Activated CD8-positive, alpha-beta memory T cell treated with anti-CD3 and anti-CD28 coated beads, Interleukin-2, amount 10 ng/mL, durations not matched to agents 7 days and 5 days (primary cell): Measurements from ENCODE around the gene STX3. TPM values are rescaled to one million over a fixed set of nuclear protein-coding genes. Genes with fewer than 3 reads are reported as not detected.
A peak's percentile ranks its signal among the peaks of the same experiment; 100 is the strongest.

ENCODE experiments used
- ATAC-seq: fragments of 150-1000 bp; cut with Tn5 transposase; one replicate; pipeline ENCODE4 v1.10.0; 2021; ENCODE audit warnings: moderate library complexity
- CTCF ChIA-PET: fragments of 350-600 bp; sonication (Branson Sonifier 250); formaldehyde crosslinking; loops from one replicate; lab custom pipeline; 2021; ENCODE audit warnings: antibody characterized with exemption; lab: Charles Lee
- DNase-seq: peaks from one replicate; pipeline ENCODE4 v3.0.0-alpha.2; 2020
- H3K27ac Mint-ChIP-seq: one replicate; pipeline ENCODE4 v1.8.0; 2021; ENCODE audit warnings: mild to moderate bottlenecking, mixed read lengths
- H3K27me3 Mint-ChIP-seq: one replicate; pipeline ENCODE4 v1.8.0; 2021; ENCODE audit warnings: mixed read lengths
- H3K36me3 Mint-ChIP-seq: one replicate; pipeline ENCODE4 v1.8.0; 2021; ENCODE audit warnings: mild to moderate bottlenecking, mixed read lengths
- H3K4me1 Mint-ChIP-seq: one replicate; pipeline ENCODE4 v1.8.0; 2021; ENCODE audit warnings: mixed read lengths
- H3K4me3 Mint-ChIP-seq: one replicate; pipeline ENCODE4 v1.8.0; 2021; ENCODE audit warnings: mild to moderate bottlenecking, moderate library complexity, mixed read lengths
- H3K9me3 Mint-ChIP-seq: one replicate; pipeline ENCODE4 v1.8.0; 2022; ENCODE audit warnings: low read depth, mixed read lengths
- total RNA-seq, 2 experiments: library from RNA; stranded (reverse); gene quantifications; one replicate each; pipeline ENCODE4 v1.2.3, GENCODE V29; 2021

STX3 gene
- total RNA-seq, 2 experiments from 2014 or later = 76.1 to 82.2 TPM

DNA sequence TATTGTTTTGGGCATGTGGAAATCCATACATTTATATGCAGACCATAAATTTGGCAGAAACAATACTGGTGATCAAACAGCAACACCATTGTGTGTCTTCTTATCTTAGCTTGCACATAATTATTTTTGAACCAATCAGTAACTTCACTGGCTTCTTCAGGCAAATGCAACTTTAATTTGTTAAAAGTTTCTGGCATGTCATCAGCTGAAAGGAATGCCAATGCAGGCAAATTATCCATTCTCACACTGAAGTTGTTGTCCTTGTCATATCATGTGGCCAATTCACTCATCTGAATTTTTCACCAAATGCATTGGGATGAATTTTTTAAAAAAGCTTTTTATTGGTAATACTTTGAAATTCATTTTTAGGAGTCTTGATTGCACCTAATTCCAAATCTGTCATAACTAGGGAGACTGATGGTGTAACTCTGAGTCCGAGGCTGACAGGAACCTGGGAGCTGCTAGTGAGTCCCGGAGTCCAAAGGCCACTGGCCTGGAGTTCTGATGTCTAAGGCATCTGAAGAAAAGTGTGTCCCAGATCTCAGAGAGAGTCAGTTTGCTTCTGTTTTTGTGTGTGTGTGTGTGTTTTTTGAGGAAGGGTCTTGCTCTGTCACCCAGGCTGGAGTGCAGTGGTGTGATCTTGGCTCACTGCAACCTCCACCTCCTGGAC, 24.1 kb upstream of the STX3 start:
- Mint-ChIP-seq H3K4me1 (peaks cover 15% of the 10 kb centered on the region), H3K4me3 (no peak overlapping the region), H3K9me3 (peaks cover 8% of the 10 kb centered on the region), H3K27ac (no peak overlapping the region), H3K36me3 (peaks cover 19% of the 10 kb centered on the region), H3K27me3 (peaks cover 4% of the 10 kb centered on the region)
- CTCF ChIA-PET = interaction anchor here (2.5 kb wide), 1 partner anchor 25 kb away, joined by 8 read pairs; the partner anchor contains the start of gene STX3
- no peak for DNase-seq
- ATAC-seq = no peak

GRCh38 chr11:59746111-59746510, 9.1 kb upstream of the STX3 start:
- no peaks in the 10 kb centered on the region for H3K4me1 Mint-ChIP-seq
- no peak overlapping the region for H3K27ac Mint-ChIP-seq
- no peak for ATAC-seq
- no peak for DNase-seq
- H3K9me3 Mint-ChIP-seq = no peaks in the 10 kb centered on the region
- H3K36me3 Mint-ChIP-seq = no peaks in the 10 kb centered on the region
- H3K27me3 Mint-ChIP-seq = peaks cover 51% of the 10 kb centered on the region
- H3K4me3 Mint-ChIP-seq = no peak overlapping the region
- CTCF ChIA-PET = interaction anchor here (1.2 kb wide), 1 partner anchor 55 kb away, joined by 3 read pairs; no protein-coding TSS in a partner anchor

DNA sequence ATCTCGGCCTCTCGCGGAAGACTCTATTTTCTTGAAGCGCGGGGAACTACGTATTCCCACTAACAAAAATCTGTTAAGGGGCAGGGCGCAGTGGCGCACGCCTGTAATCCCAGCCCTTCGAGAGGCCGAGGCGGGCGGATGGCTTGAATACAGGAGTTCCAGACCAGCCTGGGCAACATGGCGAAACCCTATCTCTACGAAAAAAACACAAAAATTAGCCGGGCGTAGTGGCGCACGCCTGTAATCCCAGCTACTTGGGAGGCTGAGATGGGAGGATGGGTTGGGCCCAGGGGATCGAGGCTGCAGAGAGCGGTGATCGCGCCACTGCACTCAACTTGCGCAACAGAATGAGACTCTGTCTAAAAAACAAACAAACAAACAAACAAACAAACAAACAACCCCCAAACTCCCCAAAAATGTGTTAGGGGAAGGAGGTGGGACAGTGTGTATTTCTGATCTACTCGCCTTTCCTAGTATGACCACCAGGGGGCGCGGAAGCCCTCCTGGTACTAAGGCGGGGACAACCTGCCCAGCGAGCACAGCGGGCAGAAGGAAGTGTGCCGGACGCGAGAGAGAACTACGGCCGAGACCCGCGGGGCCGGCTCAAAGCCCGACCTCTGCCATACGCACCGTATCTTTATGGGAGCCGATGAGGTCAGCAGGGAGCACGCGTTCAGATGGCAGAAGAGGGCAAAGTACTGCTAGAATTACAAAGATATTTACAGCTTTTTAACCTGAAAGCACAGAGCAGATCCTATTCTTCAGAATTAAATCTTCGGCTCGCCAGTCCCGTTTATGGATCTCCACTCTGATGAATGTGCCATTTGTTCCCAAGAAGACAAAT, 1.3 kb upstream of the STX3 start:
- peaks cover 12% of the 10 kb centered on the region for H3K36me3 Mint-ChIP-seq
- no peaks in the 10 kb centered on the region for H3K9me3 Mint-ChIP-seq
- CTCF ChIA-PET = interaction anchor here (0.8 to 8.3 kb wide), 18 partner anchors 10 to 216 kb away, joined by 3 to 104 read pairs (median 8); partner anchors contain the start of gene MRPL16
- DNase-seq (peak; percentile 92), ATAC-seq (peak; percentile 77)
- peaks cover 9% of the 10 kb centered on the region for H3K27me3 Mint-ChIP-seq
- peak overlapping the region; percentile 89 for H3K4me3 Mint-ChIP-seq
- H3K27ac Mint-ChIP-seq = peak overlapping the region; percentile 84
- peaks cover 31% of the 10 kb centered on the region for H3K4me1 Mint-ChIP-seq

GRCh38 chr11:59754494-59754858, 700 bp upstream of the STX3 start:
- CTCF ChIA-PET = interaction anchor here (0.8 to 8.3 kb wide), 15 partner anchors 11 to 217 kb away, joined by 3 to 104 read pairs (median 8); partner anchors contain the start of gene MRPL16
- H3K9me3 Mint-ChIP-seq = no peaks in the 10 kb centered on the region
- H3K36me3 Mint-ChIP-seq = peaks cover 15% of the 10 kb centered on the region
- H3K4me3 Mint-ChIP-seq = peak overlapping the region; percentile 89
- H3K27ac Mint-ChIP-seq = peak overlapping the region; percentile 84
- H3K27me3 Mint-ChIP-seq = peaks cover 7% of the 10 kb centered on the region
- DNase-seq (peak; percentile 47), ATAC-seq (peak; percentile 22)
- H3K4me1 Mint-ChIP-seq = peaks cover 36% of the 10 kb centered on the region

GRCh38 chr11:59755701-59756557, 753 bp downstream of the STX3 start:
- no peaks in the 10 kb centered on the region for H3K9me3 Mint-ChIP-seq
- peak; percentile 70 for DNase-seq
- peak overlapping the region; percentile 86 for H3K4me3 Mint-ChIP-seq
- no peaks in the 10 kb centered on the region for H3K27me3 Mint-ChIP-seq
- peaks cover 39% of the 10 kb centered on the region for H3K4me1 Mint-ChIP-seq
- peaks cover 19% of the 10 kb centered on the region for H3K36me3 Mint-ChIP-seq
- ATAC-seq = peak; percentile 29
- H3K27ac Mint-ChIP-seq = peak overlapping the region; percentile 46
- CTCF ChIA-PET = interaction anchor here (0.6 to 8.3 kb wide), 12 partner anchors 10 to 495 kb away, joined by 3 to 104 read pairs (median 11); partner anchors contain the start of genes MRPL16 and PATL1

DNA sequence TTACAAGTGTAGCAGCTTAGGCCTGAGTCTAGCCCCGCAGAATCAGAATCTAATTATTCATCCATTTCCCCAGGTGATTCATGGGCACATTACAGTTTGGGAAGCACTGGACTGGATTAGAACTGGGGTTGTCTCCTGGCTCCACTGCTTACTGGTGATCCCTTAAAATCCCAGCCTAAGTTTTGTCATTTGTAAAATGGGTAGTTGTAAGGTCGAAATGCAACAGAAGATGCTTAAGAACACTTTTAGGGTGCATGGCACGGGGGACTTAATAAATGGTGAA, 1.3 kb downstream of the STX3 start:
- DNase-seq (no peak), ATAC-seq (no peak)
- H3K36me3 Mint-ChIP-seq = peaks cover 23% of the 10 kb centered on the region
- H3K27ac Mint-ChIP-seq = no peak overlapping the region
- peaks cover 39% of the 10 kb centered on the region for H3K4me1 Mint-ChIP-seq
- no peaks in the 10 kb centered on the region for H3K27me3 Mint-ChIP-seq
- peak overlapping the region; percentile 86 for H3K4me3 Mint-ChIP-seq
- CTCF ChIA-PET = interaction anchor here (1.5 to 8.3 kb wide), 8 partner anchors 10 to 495 kb away, joined by 3 to 104 read pairs (median 24); partner anchors contain the start of gene MRPL16
- no peaks in the 10 kb centered on the region for H3K9me3 Mint-ChIP-seq

- no peaks in the 10 kb centered on the region for H3K9me3 Mint-ChIP-seq
- no peak overlapping the region for H3K27ac Mint-ChIP-seq
- H3K27me3 Mint-ChIP-seq = no peaks in the 10 kb centered on the region
Measured at GRCh38 chr11:59756845-59757244, 1.7 kb downstream of the STX3 start.

GRCh38 chr11:59758401-59759037, 3.3 kb downstream of the STX3 start:
- H3K27ac Mint-ChIP-seq = no peak overlapping the region
- H3K4me3 Mint-ChIP-seq = no peak overlapping the region
- no peak for ATAC-seq
- no peak for DNase-seq
- peaks cover 34% of the 10 kb centered on the region for H3K36me3 Mint-ChIP-seq
- CTCF ChIA-PET = interaction anchor here (1.3 to 1.6 kb wide), 2 partner anchors 14 to 43 kb away, joined by 3 to 7 read pairs; no protein-coding TSS in a partner anchor
- H3K27me3 Mint-ChIP-seq = no peaks in the 10 kb centered on the region
- no peaks in the 10 kb centered on the region for H3K9me3 Mint-ChIP-seq
- H3K4me1 Mint-ChIP-seq = peaks cover 45% of the 10 kb centered on the region

More at GRCh38 chr11:59756845-59757244, 1.7 kb downstream of the STX3 start:
- Mint-ChIP-seq H3K4me1 (peaks cover 40% of the 10 kb centered on the region), H3K36me3 (peaks cover 24% of the 10 kb centered on the region), H3K4me3 (peak overlapping the region; percentile 86)
- DNase-seq (no peak), ATAC-seq (no peak)
- CTCF ChIA-PET = interaction anchor here (1.5 to 8.3 kb wide), 5 partner anchors 10 to 495 kb away, joined by 3 to 104 read pairs (median 50); partner anchors contain the start of gene MRPL16

DNA sequence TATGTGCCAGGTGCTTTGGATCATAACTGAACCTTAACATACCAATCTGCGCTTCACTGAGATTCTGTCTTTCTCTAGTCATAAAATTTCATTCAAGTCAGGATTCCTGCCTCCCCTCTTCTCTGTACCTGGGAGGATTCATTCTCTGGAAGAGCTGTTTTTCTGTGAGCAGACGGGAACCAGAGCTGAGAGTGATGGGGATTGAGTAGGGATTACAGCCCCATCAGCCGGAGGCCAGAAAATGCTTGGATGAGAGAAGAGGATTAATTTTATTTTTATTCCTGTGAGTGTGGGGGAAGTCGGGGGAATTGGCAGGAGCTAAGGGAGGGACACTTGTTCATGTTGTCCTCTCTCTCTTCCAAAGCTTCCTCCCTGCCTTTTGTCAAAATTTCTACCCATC, 4.7 kb downstream of the STX3 start:
- Mint-ChIP-seq H3K27me3 (no peaks in the 10 kb centered on the region), H3K36me3 (peaks cover 34% of the 10 kb centered on the region), H3K27ac (no peak overlapping the region), H3K4me3 (no peak overlapping the region), H3K9me3 (no peaks in the 10 kb centered on the region), H3K4me1 (peaks cover 48% of the 10 kb centered on the region)
- DNase-seq (no peak), ATAC-seq (no peak)
- CTCF ChIA-PET = interaction anchor here (1.1 to 1.6 kb wide), 2 partner anchors 25 to 42 kb away, joined by 3 to 7 read pairs; no protein-coding TSS in a partner anchor

DNA sequence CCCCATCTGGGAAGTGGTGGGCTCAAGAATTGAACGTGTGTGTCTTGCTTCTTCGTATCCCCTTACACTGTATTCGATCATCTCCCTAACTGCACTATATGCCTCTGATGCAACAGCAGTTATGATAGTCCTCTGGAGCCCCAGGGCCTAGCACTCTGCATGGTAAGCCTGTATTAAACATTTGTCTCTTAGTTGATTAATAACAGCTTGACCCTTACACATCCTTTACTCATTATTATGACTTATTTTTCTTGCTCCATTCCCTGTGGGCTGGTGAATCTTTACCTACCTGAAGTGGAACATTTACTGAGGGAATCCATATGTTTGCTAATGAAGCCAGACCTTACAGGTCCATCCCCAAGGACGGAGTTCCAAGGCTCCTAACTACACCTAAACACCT, 5.6 kb downstream of the STX3 start:
- Mint-ChIP-seq H3K27me3 (no peaks in the 10 kb centered on the region), H3K4me1 (peaks cover 57% of the 10 kb centered on the region), H3K36me3 (peaks cover 34% of the 10 kb centered on the region), H3K9me3 (no peaks in the 10 kb centered on the region), H3K27ac (no peak overlapping the region), H3K4me3 (no peak overlapping the region)
- ATAC-seq = no peak
- CTCF ChIA-PET = no interaction called here
- no peak for DNase-seq

DNA sequence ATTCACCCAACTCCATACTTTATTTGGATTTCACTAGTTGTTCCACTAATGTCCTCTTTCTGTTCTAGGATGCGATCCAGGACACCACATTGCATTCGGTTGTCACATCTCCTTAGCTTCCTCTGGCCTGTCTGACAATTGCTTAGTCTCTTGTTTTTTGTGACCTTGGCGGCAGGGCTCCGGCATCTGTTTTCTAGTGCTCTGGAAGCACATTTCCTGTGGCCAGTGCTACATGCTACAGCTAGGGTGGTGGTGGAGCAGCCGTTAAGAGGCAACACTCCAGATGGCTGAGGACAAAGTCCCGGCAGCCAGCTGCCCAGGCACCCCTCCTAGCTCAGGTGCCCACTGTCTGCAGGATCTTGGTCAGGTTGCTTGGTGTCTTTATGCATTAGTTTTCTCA, 6.8 kb downstream of the STX3 start:
- Mint-ChIP-seq H3K4me1 (peaks cover 53% of the 10 kb centered on the region), H3K9me3 (no peaks in the 10 kb centered on the region), H3K27me3 (no peaks in the 10 kb centered on the region), H3K4me3 (no peak overlapping the region), H3K27ac (no peak overlapping the region), H3K36me3 (peaks cover 31% of the 10 kb centered on the region)
- DNase-seq (no peak), ATAC-seq (no peak)
- CTCF ChIA-PET = no interaction called here

DNA sequence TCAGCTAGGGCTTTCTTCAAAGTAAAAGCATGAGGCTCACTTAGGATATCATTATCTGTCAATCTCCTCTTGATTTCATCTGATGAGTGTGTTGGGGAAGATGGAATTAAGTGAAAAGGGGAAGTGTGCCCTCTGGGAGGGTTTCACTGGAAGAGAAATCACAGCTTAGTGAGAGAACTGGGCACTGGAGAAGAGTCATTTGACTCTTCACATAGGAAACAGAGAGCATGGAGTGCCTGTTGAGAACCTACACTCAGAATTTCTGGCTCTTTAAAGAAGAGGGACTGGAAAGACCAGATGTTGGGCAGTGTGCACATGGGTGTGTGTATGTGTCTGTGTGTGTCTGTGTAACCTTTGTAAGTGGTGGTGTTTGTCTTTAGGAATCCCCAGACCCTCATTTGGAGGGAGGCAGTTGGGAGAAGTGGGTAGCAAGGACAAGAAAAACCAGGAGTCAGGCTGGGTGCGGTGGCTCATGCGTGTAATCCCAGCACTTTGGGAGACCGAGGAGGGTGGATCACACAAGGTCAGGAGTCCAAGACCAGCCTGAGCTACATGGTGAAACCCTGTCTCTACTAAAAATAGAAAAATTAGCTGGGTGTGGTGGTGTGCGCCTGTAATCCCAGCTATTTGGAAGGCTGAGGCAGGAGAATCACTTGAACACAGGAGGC, 10.0 kb downstream of the STX3 start:
- H3K4me3 Mint-ChIP-seq = no peak overlapping the region
- CTCF ChIA-PET = interaction anchor here (1.7 to 5.2 kb wide), 2 partner anchors 10 to 36 kb away, joined by 7 to 57 read pairs; partner anchors contain the start of gene STX3
- no peaks in the 10 kb centered on the region for H3K27me3 Mint-ChIP-seq
- no peaks in the 10 kb centered on the region for H3K9me3 Mint-ChIP-seq
- no peak for DNase-seq
- peak overlapping the region; percentile 25 for H3K27ac Mint-ChIP-seq
- peaks cover 28% of the 10 kb centered on the region for H3K4me1 Mint-ChIP-seq
- H3K36me3 Mint-ChIP-seq = peaks cover 22% of the 10 kb centered on the region
- no peak for ATAC-seq
